SH-SY5Y (cell line): ENCODE data around the gene MYPN.

Experiments used
- GATA2 ChIP-seq: IDR thresholded peaks from 2 replicates; pipeline ENCODE4 v1.6.1; 2011; ENCODE audit warnings: mild to moderate bottlenecking, low read depth, low read length
- GATA3 ChIP-seq: IDR thresholded peaks from 2 replicates; pipeline ENCODE4 v1.6.1; 2011; ENCODE audit warnings: low read depth, mild to moderate bottlenecking, low read length, moderate library complexity

DNA sequence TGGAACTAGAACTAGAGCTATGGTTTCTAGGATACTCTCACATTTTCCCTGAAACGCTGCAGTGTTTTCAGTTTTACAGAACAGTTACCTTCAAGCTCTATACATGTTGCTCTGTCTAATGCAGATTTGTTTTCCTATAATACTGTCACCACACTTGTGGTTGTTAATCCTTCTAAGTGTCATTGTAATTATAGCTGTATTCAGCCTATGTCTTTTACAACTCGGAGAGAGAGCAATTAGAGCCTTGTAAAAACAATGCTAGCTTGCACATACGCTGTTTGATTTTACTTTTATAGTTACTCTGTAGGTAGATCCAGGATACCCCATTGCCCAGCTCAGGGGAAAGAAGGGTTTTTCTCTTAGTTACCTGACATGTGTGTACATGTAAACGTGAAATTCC, 67.5 kb downstream of the MYPN start:
- TF ChIP-seq GATA2 (no peak), GATA3 (no peak)
